Endothelial cell (in vitro differentiated cells): ENCODE results near the gene GINS3. TPM values are rescaled to one million over a fixed set of nuclear protein-coding genes. Genes with fewer than 3 reads are reported as not detected.
"Not testable (repeated sequence)": the region's sequence is repeated elsewhere in the genome, so short reads cannot be mapped to it uniquely, and the experiment has no call there.

ENCODE experiments used
- DNase-seq: peaks from one replicate; pipeline ENCODE4 v3.0.0; 2021; ENCODE audit warnings: low spot score
- H3K27ac Mint-ChIP-seq: one replicate; pipeline ENCODE4 v1.8.0; 2021; ENCODE audit warnings: mixed read lengths, inconsistent platforms; ENCODE audit not compliant: unreplicated experiment
- H3K27me3 Mint-ChIP-seq: one replicate; pipeline ENCODE4 v1.8.0; 2021; ENCODE audit warnings: mild to moderate bottlenecking, moderate library complexity, mixed read lengths, inconsistent platforms; ENCODE audit not compliant: unreplicated experiment
- H3K36me3 Mint-ChIP-seq: one replicate; pipeline ENCODE4 v1.8.0; 2021; ENCODE audit warnings: mild to moderate bottlenecking, low read depth, mixed read lengths, inconsistent platforms; ENCODE audit not compliant: unreplicated experiment
- H3K4me1 Mint-ChIP-seq: one replicate; pipeline ENCODE4 v1.8.0; 2021; ENCODE audit warnings: mild to moderate bottlenecking, mixed read lengths, inconsistent platforms; ENCODE audit not compliant: unreplicated experiment
- H3K4me3 Mint-ChIP-seq: one replicate; pipeline ENCODE4 v1.8.0; 2021; ENCODE audit warnings: mild to moderate bottlenecking, mixed read lengths, inconsistent platforms; ENCODE audit not compliant: unreplicated experiment
- H3K9me3 Mint-ChIP-seq: one replicate; pipeline ENCODE4 v1.8.0; 2021; ENCODE audit warnings: mixed read lengths, inconsistent platforms; ENCODE audit not compliant: unreplicated experiment
- total RNA-seq: library from RNA; stranded (reverse); fragmentation: NEBNext Ultra II Directional; extraction: Animal tissue kit (Norgen Biotek cat#: 25700); gene quantifications from one replicate; pipeline ENCODE4 v1.2.1, GENCODE V29; 2021; ENCODE audit not compliant: unreplicated experiment
- TF ChIP-seq, protein P1 (sequence below): fragments of 200-600 bp; sonication (generic); IDR thresholded peaks from one replicate; pipeline ENCODE4 v1.5.0; 2021; ENCODE audit warnings: antibody characterized with exemption; ENCODE audit not compliant: unreplicated experiment

GINS3 gene
- total RNA-seq, 1 donor from 2014 or later = 4.9 TPM

- H3K4me1 Mint-ChIP-seq = no peaks in the 10 kb centered on the region
- TF ChIP-seq, protein P1, sequence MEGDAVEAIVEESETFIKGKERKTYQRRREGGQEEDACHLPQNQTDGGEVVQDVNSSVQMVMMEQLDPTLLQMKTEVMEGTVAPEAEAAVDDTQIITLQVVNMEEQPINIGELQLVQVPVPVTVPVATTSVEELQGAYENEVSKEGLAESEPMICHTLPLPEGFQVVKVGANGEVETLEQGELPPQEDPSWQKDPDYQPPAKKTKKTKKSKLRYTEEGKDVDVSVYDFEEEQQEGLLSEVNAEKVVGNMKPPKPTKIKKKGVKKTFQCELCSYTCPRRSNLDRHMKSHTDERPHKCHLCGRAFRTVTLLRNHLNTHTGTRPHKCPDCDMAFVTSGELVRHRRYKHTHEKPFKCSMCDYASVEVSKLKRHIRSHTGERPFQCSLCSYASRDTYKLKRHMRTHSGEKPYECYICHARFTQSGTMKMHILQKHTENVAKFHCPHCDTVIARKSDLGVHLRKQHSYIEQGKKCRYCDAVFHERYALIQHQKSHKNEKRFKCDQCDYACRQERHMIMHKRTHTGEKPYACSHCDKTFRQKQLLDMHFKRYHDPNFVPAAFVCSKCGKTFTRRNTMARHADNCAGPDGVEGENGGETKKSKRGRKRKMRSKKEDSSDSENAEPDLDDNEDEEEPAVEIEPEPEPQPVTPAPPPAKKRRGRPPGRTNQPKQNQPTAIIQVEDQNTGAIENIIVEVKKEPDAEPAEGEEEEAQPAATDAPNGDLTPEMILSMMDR = no peak
Observed at GRCh38 chr16:58399718-58400633, 7.7 kb downstream of the GINS3 start.

GRCh38 chr16:58401305-58401704 lies 9.0 kb downstream of the GINS3 start:
- H3K9me3 Mint-ChIP-seq, H3K27me3 Mint-ChIP-seq, H3K27ac Mint-ChIP-seq, DNase-seq, H3K4me3 Mint-ChIP-seq, H3K4me1 Mint-ChIP-seq, H3K36me3 Mint-ChIP-seq: not testable (repeated sequence)

More at GRCh38 chr16:58399718-58400633, 7.7 kb downstream of the GINS3 start:
- Mint-ChIP-seq H3K36me3 (peaks cover 8% of the 10 kb centered on the region), H3K9me3 (peaks cover 4% of the 10 kb centered on the region), H3K4me3 (no peak overlapping the region), H3K27me3 (no peaks in the 10 kb centered on the region), H3K27ac (no peak overlapping the region)
- no peak for DNase-seq

DNA sequence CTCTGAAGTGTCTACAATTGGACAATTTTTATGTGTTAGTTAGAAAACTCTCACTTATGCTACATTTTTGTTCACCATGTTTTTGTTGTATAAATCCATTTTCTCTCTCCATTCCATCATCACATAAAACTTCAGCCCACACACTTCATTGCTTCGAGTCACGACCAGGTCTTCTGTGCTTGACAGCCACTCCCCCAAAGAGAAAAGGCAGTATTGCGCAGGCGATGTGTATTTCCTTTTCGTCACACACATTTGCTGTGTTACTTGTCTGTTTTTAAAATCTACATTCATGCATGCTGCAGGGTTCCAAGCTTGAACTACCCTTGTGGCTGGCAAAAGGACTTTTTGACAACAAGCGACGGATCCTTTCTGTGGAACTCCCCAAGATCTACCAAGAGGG lies 10.5 kb downstream of the GINS3 start:
- no peaks in the 10 kb centered on the region for H3K4me1 Mint-ChIP-seq
- peaks cover 4% of the 10 kb centered on the region for H3K9me3 Mint-ChIP-seq
- DNase-seq = no peak
- peaks cover 6% of the 10 kb centered on the region for H3K36me3 Mint-ChIP-seq
- no peak overlapping the region for H3K4me3 Mint-ChIP-seq
- TF ChIP-seq, protein P1 = no peak
- H3K27ac Mint-ChIP-seq = no peak overlapping the region
- H3K27me3 Mint-ChIP-seq = no peaks in the 10 kb centered on the region

- no peaks in the 10 kb centered on the region for H3K9me3 Mint-ChIP-seq
- TF ChIP-seq, protein P1 = no peak
- H3K4me1 Mint-ChIP-seq = no peaks in the 10 kb centered on the region
- H3K27ac Mint-ChIP-seq = no peak overlapping the region
- H3K36me3 Mint-ChIP-seq = peaks cover 2% of the 10 kb centered on the region
- no peaks in the 10 kb centered on the region for H3K27me3 Mint-ChIP-seq
- H3K4me3 Mint-ChIP-seq = no peak overlapping the region
- no peak for DNase-seq
Observed at GRCh38 chr16:58409316-58409973, 17.2 kb downstream of the GINS3 start.

DNA sequence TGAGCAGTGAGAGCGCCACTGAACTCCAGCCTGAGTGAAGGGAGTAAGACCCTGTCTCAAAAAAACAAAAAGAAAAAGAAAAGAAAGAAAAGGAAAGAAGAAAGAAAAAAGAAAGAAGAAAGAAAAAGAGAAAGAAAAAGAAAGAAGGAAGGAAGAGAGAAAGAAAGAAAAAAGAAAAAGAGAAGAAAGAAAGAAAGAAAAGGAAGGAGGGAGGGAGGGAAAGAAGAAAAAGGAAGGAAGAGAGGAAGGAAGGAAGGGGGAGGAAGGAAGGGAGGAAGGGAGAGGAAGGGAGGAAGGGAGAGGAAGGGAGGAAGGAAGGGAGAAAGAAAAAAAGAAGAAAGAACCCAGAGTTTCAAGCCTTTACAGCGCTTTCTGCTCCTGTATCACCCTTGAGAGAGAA lies 19.1 kb downstream of the GINS3 start:
- H3K9me3 Mint-ChIP-seq = no peaks in the 10 kb centered on the region
- no peak overlapping the region for H3K4me3 Mint-ChIP-seq

More for the DNA sequence above, 19.1 kb downstream of the GINS3 start:
- Mint-ChIP-seq H3K27me3 (peaks cover 1% of the 10 kb centered on the region), H3K36me3 (no peaks in the 10 kb centered on the region), H3K27ac (no peak overlapping the region), H3K4me1 (no peaks in the 10 kb centered on the region)
- TF ChIP-seq, protein P1 = no peak
- DNase-seq = no peak
